Measurements from ENCODE around the gene SIM1.
"Not testable (repeated sequence)": the region's sequence is repeated elsewhere in the genome, so short reads cannot be mapped to it uniquely, and the experiment has no call there.

The SIM1 gene

DNA sequence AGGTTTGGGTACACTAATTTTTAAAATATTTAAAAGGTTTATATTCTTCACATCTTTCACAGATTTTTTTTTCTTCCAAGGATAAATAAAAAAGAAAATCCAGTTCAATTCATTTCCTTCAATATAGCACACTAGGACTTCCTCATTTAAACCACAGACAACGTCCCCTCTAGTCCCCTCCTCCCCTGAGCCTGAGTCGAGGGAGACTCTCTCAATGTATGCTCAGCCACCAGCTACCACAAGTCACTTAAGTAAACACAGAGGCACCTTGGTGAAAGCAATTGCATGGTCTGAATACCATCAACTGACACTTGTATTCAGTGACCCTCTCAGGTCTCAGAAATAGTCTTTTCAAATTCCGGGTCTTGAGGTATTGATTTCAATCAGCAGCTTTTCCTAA lies 88.6 kb downstream of the SIM1 start:
- ATAC-seq (replicated peaks; ENCODE audit: extremely low read depth, poor library complexity, severe bottlenecking) (no peak), DNase-seq (ENCODE audit: low spot score in 2 of 2) (no peak)
- H3K4me1 Mint-ChIP-seq = no peaks in the 10 kb centered on the region
- H3K4me3 Mint-ChIP-seq = no peak overlapping the region
- no peaks in the 10 kb centered on the region for H3K27me3 Mint-ChIP-seq
- H3K27ac Mint-ChIP-seq (ENCODE audit: low read depth) = no peak overlapping the region
- H3K36me3 Mint-ChIP-seq (ENCODE audit: insufficient read depth) = no peaks in the 10 kb centered on the region
- H3K9me3 Mint-ChIP-seq = no peaks in the 10 kb centered on the region

DNA sequence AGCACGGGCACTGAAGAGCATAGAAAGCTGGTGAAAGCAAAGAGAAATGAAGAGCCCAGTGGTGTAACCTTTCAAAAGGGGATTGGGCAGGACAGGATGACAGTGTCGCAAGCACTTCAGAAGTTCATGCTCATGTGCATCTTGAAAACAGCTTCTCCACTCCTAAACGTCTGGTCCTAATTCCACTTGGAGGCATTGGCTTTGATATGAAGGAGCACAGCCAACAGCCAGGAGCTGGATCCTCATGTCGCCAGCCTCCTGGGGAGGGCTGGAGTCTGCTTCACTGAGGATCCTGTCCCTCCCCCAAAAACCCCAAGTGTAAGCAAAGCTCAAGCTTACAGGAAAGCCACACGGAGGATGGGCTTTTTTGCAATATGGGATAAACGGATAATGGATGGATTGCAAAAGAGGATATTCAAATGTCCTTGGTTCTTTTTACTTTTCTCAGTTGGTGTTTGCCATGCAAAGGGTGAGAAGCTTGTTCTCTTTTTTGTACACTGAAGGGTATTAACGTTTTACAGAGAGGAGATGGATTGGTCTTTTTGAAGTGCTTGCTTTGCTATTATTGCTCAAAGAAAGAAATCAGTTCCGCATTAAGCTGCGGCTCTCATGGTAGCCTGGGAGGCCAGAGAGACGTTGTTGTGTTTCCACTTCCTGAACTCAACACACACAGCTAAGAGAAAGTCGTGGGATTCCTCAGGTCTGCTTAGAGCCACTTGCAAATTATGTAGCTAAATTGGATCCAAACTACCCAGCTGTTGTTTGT lies 92.2 kb downstream of the SIM1 start:
- ATAC-seq (replicated peaks; ENCODE audit: extremely low read depth, poor library complexity, severe bottlenecking) = no peak
- H3K4me1 Mint-ChIP-seq = no peaks in the 10 kb centered on the region
- no peak for DNase-seq (ENCODE audit: low spot score in 2 of 2)
- H3K36me3 Mint-ChIP-seq (ENCODE audit: insufficient read depth) = no peaks in the 10 kb centered on the region
- no peaks in the 10 kb centered on the region for H3K9me3 Mint-ChIP-seq
- no peak overlapping the region for H3K4me3 Mint-ChIP-seq
- no peak overlapping the region for H3K27ac Mint-ChIP-seq (ENCODE audit: low read depth)
- H3K27me3 Mint-ChIP-seq = no peaks in the 10 kb centered on the region

DNA sequence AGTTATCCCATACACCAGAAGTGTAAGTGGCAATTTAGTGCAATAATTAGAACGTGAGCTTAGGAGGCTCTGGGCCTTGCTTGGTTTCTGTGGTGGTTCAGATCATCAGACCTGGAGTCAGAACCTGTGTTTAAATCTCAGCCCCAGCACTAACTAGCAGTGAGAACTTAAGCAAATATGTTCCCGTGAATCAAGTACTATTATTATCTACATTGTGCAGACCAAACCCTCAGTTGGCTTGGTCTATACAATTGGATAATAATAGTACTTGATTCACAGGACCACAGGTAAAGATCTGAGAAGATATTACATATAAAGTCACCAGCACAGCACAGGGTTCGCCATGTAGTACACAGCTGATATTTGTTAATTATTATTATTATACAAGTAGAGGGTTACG lies 93.1 kb downstream of the SIM1 start:
- Mint-ChIP-seq H3K27me3 (no peaks in the 10 kb centered on the region), H3K9me3 (no peaks in the 10 kb centered on the region), H3K4me1 (no peaks in the 10 kb centered on the region), H3K4me3 (no peak overlapping the region), H3K36me3 (ENCODE audit: insufficient read depth) (no peaks in the 10 kb centered on the region), H3K27ac (ENCODE audit: low read depth) (no peak overlapping the region)
- DNase-seq (ENCODE audit: low spot score in 2 of 2) (no peak), ATAC-seq (replicated peaks; ENCODE audit: extremely low read depth, poor library complexity, severe bottlenecking) (no peak)

DNA sequence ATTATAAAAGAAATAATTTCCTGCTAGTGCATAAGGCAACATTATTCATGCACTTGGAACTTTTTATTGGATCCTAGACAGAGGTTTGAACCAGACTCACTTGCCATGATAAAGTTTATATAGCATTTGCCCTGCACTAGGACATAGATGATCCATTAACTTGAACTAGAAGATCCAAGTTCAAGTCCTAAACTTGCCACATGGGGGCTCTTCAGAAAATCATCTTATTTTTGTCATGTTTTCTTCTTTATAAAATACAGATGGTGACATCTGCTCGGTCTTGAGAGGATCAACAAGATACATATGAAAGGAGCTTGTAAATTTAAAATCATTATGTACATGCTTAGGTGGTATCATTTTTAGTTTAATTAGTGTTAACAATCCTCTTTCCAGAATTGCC lies 94.5 kb downstream of the SIM1 start:
- no peaks in the 10 kb centered on the region for H3K27me3 Mint-ChIP-seq
- no peak for DNase-seq (ENCODE audit: low spot score in 2 of 2)

DNA sequence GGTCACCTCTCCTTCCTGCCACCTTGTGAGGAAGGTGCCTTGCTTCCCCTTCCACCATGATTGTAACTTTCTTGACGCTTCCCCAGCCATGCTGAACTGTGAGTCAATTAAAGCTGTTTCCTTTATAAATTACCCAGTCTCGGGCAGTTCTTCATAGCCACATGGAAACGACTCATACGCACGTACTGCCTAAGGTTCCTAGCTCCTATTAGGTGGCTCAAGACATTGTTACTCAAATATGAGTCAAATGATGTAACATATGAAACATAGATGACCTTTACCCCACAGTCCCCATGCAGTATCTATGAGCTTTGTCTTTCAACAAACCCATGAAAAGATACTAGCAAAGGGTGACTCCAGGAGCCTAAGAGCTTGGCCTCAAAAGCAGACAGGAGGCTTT lies 98.3 kb downstream of the SIM1 start:
- Mint-ChIP-seq H3K36me3 (ENCODE audit: insufficient read depth) (no peaks in the 10 kb centered on the region), H3K27me3 (no peaks in the 10 kb centered on the region), H3K4me1 (no peaks in the 10 kb centered on the region), H3K27ac (ENCODE audit: low read depth) (no peak overlapping the region), H3K4me3 (no peak overlapping the region), H3K9me3 (no peaks in the 10 kb centered on the region)
- no peak for DNase-seq (ENCODE audit: low spot score in 2 of 2)
- ATAC-seq (replicated peaks; ENCODE audit: extremely low read depth, poor library complexity, severe bottlenecking) = no peak

More for the DNA sequence above, 94.5 kb downstream of the SIM1 start:
- Mint-ChIP-seq H3K27ac (ENCODE audit: low read depth) (no peak overlapping the region), H3K4me3 (no peak overlapping the region), H3K36me3 (ENCODE audit: insufficient read depth) (no peaks in the 10 kb centered on the region), H3K9me3 (no peaks in the 10 kb centered on the region), H3K4me1 (no peaks in the 10 kb centered on the region)
- ATAC-seq (replicated peaks; ENCODE audit: extremely low read depth, poor library complexity, severe bottlenecking) = no peak

DNA sequence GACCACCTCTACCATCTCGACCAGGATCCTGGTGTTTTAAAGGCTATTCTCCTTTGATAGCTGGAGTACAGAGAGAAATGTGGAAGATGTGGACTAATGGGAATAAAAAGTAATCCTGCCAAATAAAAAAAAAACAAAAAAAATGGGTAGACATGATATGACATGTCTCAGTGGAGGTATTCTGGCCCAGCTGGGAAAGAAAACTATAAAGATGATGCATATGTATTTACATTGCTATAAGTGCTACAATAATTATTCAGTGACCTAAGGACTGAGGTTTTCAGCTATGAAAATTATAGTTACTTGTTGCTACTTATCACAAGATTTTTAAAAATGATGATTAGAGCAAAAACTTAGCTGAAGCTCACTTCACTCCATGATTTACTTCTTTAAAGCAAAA lies 101.1 kb downstream of the SIM1 start:
- no peak overlapping the region for H3K27ac Mint-ChIP-seq (ENCODE audit: low read depth)
- H3K9me3 Mint-ChIP-seq = no peaks in the 10 kb centered on the region
- H3K36me3 Mint-ChIP-seq (ENCODE audit: insufficient read depth) = peaks cover 1% of the 10 kb centered on the region
- DNase-seq (ENCODE audit: low spot score in 2 of 2) (no peak), ATAC-seq (replicated peaks; ENCODE audit: extremely low read depth, poor library complexity, severe bottlenecking) (no peak)
- no peak overlapping the region for H3K4me3 Mint-ChIP-seq
- no peaks in the 10 kb centered on the region for H3K27me3 Mint-ChIP-seq
- no peaks in the 10 kb centered on the region for H3K4me1 Mint-ChIP-seq

DNA sequence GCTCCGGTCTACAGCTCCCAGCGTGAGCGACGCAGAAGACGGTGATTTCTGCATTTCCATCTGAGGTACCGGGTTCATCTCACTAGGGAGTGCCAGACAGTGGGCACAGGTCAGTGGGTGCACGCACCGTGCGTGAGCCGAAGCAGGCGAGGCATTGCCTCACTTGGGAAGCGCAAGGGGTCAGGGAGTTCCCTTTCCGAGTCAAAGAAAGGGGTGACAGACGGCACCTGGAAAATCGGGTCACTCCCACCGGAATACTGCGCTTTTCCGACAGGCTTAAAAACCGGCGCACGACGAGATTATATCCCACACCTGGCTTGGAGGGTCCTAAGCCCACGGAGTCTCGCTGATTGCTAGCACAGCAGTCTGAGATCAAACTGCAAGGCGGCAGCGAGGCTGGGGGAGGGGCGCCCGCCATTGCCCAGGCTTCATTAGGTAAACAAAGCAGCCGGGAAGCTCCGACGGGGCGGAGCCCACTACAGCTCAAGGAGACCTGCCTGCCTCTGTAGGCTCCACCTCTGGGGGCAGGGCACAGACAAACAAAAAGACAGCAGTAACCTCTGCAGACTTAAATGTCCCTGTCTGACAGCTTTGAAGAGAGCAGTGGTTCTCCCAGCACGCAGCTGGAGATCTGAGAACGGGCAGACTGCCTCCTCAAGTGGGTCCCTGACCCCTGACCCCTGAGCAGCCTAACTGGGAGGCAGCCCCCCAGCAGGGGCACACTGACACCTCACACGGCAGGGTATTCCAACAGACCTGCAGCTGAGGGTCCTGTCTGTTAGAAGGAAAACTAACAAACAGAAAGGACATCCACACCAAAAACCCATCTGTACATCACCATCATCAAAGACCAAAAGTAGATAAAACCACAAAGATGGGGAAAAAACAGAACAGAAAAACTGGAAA lies 109.7 kb downstream of the SIM1 start:
- H3K4me3 Mint-ChIP-seq; DNase-seq (ENCODE audit: low spot score in 2 of 2); H3K4me1 Mint-ChIP-seq; H3K27me3 Mint-ChIP-seq; H3K27ac Mint-ChIP-seq (ENCODE audit: low read depth); ATAC-seq (replicated peaks; ENCODE audit: extremely low read depth, poor library complexity, severe bottlenecking); H3K9me3 Mint-ChIP-seq; H3K36me3 Mint-ChIP-seq (ENCODE audit: insufficient read depth): not testable (repeated sequence)

DNA sequence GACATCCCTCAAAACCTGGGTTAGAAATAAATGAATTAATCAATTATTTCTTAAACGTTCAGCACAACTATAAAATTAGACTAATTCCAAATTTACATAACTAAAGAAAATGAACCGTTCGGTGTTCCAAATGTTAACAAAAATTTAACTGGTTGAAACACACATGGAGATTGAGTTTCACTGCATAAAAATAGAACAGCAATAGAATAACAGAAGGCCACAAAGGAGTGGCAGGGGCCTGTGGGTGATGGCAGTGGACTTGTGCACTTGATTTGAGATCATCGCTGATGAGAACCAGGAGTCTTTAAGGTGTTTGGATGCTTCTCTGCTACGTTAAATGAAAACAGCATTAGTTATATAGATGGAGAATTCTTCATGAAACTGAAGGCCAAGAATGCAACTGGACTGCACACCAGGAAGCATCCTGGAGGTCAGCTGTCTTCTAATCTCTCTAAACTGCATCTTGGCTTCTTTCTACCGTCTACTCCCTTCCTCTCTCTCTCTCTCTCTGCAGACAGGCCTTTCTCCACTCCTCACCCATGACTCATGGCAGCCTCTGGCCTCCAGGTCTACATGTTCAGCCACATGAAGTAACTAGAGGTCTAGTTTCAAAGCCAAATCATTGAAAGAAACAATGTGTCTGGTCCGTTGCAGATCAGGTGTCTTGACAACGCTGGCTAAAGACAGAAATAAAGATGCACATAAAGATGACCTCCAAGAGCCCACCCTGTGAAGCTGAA lies 111.3 kb downstream of the SIM1 start:
- Mint-ChIP-seq H3K36me3 (ENCODE audit: insufficient read depth) (peaks cover 1% of the 10 kb centered on the region), H3K9me3 (no peaks in the 10 kb centered on the region), H3K4me1 (no peaks in the 10 kb centered on the region), H3K4me3 (no peak overlapping the region), H3K27me3 (no peaks in the 10 kb centered on the region), H3K27ac (ENCODE audit: low read depth) (no peak overlapping the region)
- DNase-seq (ENCODE audit: low spot score in 2 of 2) (no peak), ATAC-seq (replicated peaks; ENCODE audit: extremely low read depth, poor library complexity, severe bottlenecking) (no peak)

DNA sequence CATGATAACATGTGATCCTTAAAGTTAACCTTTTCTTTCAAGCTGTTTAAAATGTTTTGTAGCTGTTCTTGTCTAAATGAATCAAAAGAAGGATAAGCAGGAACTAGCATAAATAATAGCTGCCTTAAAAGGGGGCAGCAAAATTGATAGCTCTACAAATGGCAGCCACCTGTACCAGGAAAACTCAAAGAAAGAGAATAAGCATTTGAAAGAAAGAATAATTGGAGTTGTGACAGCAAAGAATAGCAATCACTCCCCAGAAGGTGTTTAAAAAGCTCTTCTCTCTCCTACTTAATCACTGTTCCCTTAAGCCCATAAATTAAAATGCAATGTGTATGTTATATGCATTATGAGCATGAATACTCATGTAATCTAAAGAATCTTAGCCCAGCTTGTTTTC lies 114.6 kb downstream of the SIM1 start:
- H3K4me1 Mint-ChIP-seq = peaks cover 6% of the 10 kb centered on the region
- DNase-seq (ENCODE audit: low spot score in 2 of 2) (no peak), ATAC-seq (replicated peaks; ENCODE audit: extremely low read depth, poor library complexity, severe bottlenecking) (no peak)
- H3K27ac Mint-ChIP-seq (ENCODE audit: low read depth) = no peak overlapping the region
- H3K36me3 Mint-ChIP-seq (ENCODE audit: insufficient read depth) = peaks cover 1% of the 10 kb centered on the region
- H3K9me3 Mint-ChIP-seq = no peaks in the 10 kb centered on the region
- H3K27me3 Mint-ChIP-seq = no peaks in the 10 kb centered on the region
- no peak overlapping the region for H3K4me3 Mint-ChIP-seq

DNA sequence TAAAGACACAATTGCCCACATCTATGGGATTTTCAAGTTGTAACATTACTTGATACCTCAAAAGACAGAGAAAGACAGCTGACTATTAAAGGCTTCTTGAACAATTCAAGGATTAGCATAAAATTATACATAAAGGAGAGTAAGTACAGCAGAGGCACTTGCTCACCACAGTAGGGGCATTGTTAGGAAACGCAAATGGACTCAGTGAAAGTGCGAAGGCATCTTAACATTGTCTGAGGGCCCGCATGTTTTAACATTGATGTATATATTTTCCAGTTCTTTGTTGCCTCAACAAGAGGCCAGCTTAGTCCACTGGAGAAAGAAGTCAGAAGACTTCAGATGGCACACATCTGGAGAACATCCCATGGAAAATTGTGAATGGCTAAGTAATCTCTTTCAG lies 115.4 kb downstream of the SIM1 start:
- Mint-ChIP-seq H3K36me3 (ENCODE audit: insufficient read depth) (peaks cover 1% of the 10 kb centered on the region), H3K27me3 (no peaks in the 10 kb centered on the region), H3K27ac (ENCODE audit: low read depth) (no peak overlapping the region), H3K4me1 (peaks cover 6% of the 10 kb centered on the region), H3K4me3 (no peak overlapping the region), H3K9me3 (no peaks in the 10 kb centered on the region)
- no peak for ATAC-seq (replicated peaks; ENCODE audit: extremely low read depth, poor library complexity, severe bottlenecking)
- DNase-seq (ENCODE audit: low spot score in 2 of 2) = no peak

DNA sequence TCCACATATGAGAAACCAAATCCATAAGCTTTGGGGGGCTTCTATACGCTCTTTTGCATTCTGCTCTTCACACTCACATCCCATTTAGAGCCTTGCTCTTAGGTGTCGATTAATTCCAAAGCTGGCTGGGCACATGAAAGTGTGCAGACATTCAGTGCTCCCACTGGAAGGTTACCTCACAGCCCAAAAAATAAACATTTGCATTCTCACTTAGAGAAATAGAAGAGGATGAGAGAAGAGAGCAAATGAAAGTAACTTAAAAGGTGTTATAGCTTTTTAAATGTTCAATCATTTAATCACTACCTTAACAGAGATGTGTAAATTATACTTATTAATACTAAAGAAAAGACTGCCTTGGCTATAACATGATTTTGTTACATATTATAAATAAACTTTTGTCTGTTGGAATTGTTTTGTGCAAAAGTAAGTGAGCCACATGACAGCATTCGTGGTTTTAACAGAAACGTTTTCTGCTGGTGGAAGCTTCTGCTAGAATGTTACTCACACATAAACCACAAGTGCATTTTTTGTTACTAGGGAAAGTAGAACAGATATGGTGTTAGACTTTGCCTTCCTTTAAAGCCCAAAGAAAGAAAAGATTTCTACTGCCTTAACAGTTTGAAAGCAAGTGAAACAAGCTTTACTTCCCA lies 116.7 kb downstream of the SIM1 start:
- Mint-ChIP-seq H3K9me3 (no peaks in the 10 kb centered on the region), H3K36me3 (ENCODE audit: insufficient read depth) (peaks cover 1% of the 10 kb centered on the region), H3K4me3 (no peak overlapping the region), H3K27ac (ENCODE audit: low read depth) (no peak overlapping the region), H3K27me3 (no peaks in the 10 kb centered on the region), H3K4me1 (peaks cover 6% of the 10 kb centered on the region)
- DNase-seq (ENCODE audit: low spot score in 2 of 2) = no peak
- peak; percentile 55 for ATAC-seq (replicated peaks; ENCODE audit: extremely low read depth, poor library complexity, severe bottlenecking)

DNA sequence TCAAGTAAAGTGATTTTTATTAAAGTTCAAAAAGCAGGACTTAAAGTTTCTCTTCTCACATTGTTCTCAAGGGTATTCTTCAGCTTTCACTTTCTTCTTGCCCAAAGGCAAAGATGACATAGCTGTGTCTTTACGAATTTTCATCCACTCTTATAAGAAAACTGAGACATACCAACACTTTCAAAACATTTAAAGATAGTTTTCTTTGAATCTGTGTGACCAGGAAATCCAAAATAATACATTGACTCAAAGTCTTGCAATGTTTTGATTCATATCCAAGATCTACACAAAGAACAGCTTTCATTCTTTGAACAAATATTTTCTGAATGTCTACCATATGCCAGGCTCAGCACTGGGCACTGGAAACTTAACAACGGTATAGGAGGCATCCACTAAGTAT lies 117.9 kb downstream of the SIM1 start:
- DNase-seq (ENCODE audit: low spot score in 2 of 2) = no peak
- no peaks in the 10 kb centered on the region for H3K36me3 Mint-ChIP-seq (ENCODE audit: insufficient read depth)

More for the DNA sequence above, 117.9 kb downstream of the SIM1 start:
- ATAC-seq (replicated peaks; ENCODE audit: extremely low read depth, poor library complexity, severe bottlenecking) = no peak
- Mint-ChIP-seq H3K27ac (ENCODE audit: low read depth) (no peak overlapping the region), H3K27me3 (no peaks in the 10 kb centered on the region), H3K4me3 (no peak overlapping the region), H3K4me1 (peaks cover 6% of the 10 kb centered on the region), H3K9me3 (no peaks in the 10 kb centered on the region)
